H9 (cell line): Measurements from ENCODE around the gene TIAM1. TPM values are rescaled to one million over a fixed set of nuclear protein-coding genes. Genes with fewer than 3 reads are reported as not detected.

Source experiments
- DNase-seq: peaks from one replicate; pipeline ENCODE4 v3.0.0-alpha.2; 2017
- H2AFZ ChIP-seq: one replicate; pipeline ENCODE4 v1.6.1; 2013; ENCODE audit warnings: mild to moderate bottlenecking, low read length, control low read depth, moderate library complexity
- H2AK5ac ChIP-seq: 2 replicates; pipeline ENCODE4 v1.6.1; 2013; ENCODE audit warnings: low read length, control low read depth, mixed read lengths; ENCODE audit not compliant: insufficient read length
- H2BK120ac ChIP-seq: one replicate; pipeline ENCODE4 v1.6.1; 2013; ENCODE audit warnings: low read depth, mild to moderate bottlenecking, low read length, control low read depth, inconsistent platforms; ENCODE audit not compliant: poor library complexity, severe bottlenecking
- H2BK12ac ChIP-seq: 2 replicates; pipeline ENCODE4 v1.6.1; 2013; ENCODE audit warnings: low read length, control low read depth, mixed read lengths, low read depth; ENCODE audit not compliant: insufficient read length
- H2BK15ac ChIP-seq: 2 replicates; pipeline ENCODE4 v1.6.1; 2013; ENCODE audit warnings: low read depth, low read length, control low read depth
- H2BK20ac ChIP-seq: one replicate; pipeline ENCODE4 v1.6.1; 2013; ENCODE audit warnings: low read depth, mild to moderate bottlenecking, low read length, control low read depth, inconsistent platforms; ENCODE audit not compliant: poor library complexity, severe bottlenecking
- H2BK5ac ChIP-seq: 2 replicates; pipeline ENCODE4 v1.6.1; 2013; ENCODE audit warnings: low read length, control low read depth, mixed read lengths; ENCODE audit not compliant: insufficient read length
- H3K14ac ChIP-seq: 2 replicates; pipeline ENCODE4 v1.6.1; 2013; ENCODE audit warnings: low read length, control low read depth; ENCODE audit not compliant: insufficient read depth
- H3K18ac ChIP-seq: 2 replicates; pipeline ENCODE4 v1.6.1; 2013; ENCODE audit warnings: low read depth, mild to moderate bottlenecking, mixed read lengths, low read length, control low read depth; ENCODE audit not compliant: insufficient read length
- H3K23ac ChIP-seq: 2 replicates; pipeline ENCODE4 v1.6.1; 2013; ENCODE audit warnings: low read length, control low read depth, mixed read lengths, low read depth; ENCODE audit not compliant: insufficient read length
- H3K23me2 ChIP-seq: 2 replicates; pipeline ENCODE4 v1.6.1; 2013; ENCODE audit warnings: low read depth, mild to moderate bottlenecking, mixed read lengths, low read length, control low read depth; ENCODE audit not compliant: insufficient read length, poor library complexity, severe bottlenecking
- H3K27ac ChIP-seq: 2 replicates; pipeline ENCODE4 v1.5.1; 2013; ENCODE audit warnings: low read length, control low read depth, mixed read lengths, low read depth; ENCODE audit not compliant: insufficient read length
- H3K27me3 ChIP-seq: 2 replicates; pipeline ENCODE4 v1.6.1; 2013; ENCODE audit warnings: low read length, control low read depth, inconsistent platforms; ENCODE audit not compliant: insufficient read depth
- H3K4ac ChIP-seq: 2 replicates; pipeline ENCODE4 v1.6.1; 2013; ENCODE audit warnings: low read depth, mild to moderate bottlenecking, control low read depth, inconsistent platforms, low read length, moderate library complexity
- H3K4me1 ChIP-seq: 2 replicates; pipeline ENCODE4 v1.6.1; 2013; ENCODE audit warnings: low read length, control low read depth, inconsistent platforms; ENCODE audit not compliant: insufficient read depth
- H3K4me2 ChIP-seq: 2 replicates; pipeline ENCODE4 v1.6.1; 2013; ENCODE audit warnings: low read length, control low read depth, mixed read lengths; ENCODE audit not compliant: insufficient read length, insufficient read depth
- H3K56ac ChIP-seq: 2 replicates; pipeline ENCODE4 v1.6.1; 2013; ENCODE audit warnings: low read depth, mild to moderate bottlenecking, mixed read lengths, low read length, control low read depth; ENCODE audit not compliant: insufficient read length
- H3K79me1 ChIP-seq: 2 replicates; pipeline ENCODE4 v1.6.1; 2013; ENCODE audit warnings: low read depth, mild to moderate bottlenecking, moderate library complexity, low read length, control low read depth, inconsistent platforms; ENCODE audit not compliant: insufficient read depth, poor library complexity, severe bottlenecking
- H3K79me2 ChIP-seq: 2 replicates; pipeline ENCODE4 v1.6.1; 2013; ENCODE audit warnings: low read length, control low read depth, inconsistent platforms; ENCODE audit not compliant: insufficient read depth
- H3K9ac ChIP-seq: 2 replicates; pipeline ENCODE4 v1.6.1; 2013; ENCODE audit warnings: low read length, control low read depth, mixed read lengths; ENCODE audit not compliant: insufficient read length; ENCODE audit errors: extremely low read depth
- H3K9me3 ChIP-seq: one replicate; pipeline ENCODE4 v1.6.1; 2013; ENCODE audit warnings: low read depth, low read length, inconsistent platforms; ENCODE audit not compliant: control insufficient read depth
- H3T11ph ChIP-seq: one replicate; pipeline ENCODE4 v1.6.1; 2013; ENCODE audit warnings: mild to moderate bottlenecking, low read length, control low read depth, inconsistent platforms
- H4K20me1 ChIP-seq: one replicate; pipeline ENCODE4 v1.6.1; 2013; ENCODE audit not compliant: control insufficient read depth, insufficient read length, insufficient read depth
- H4K5ac ChIP-seq: 2 replicates; pipeline ENCODE4 v1.6.1; 2013; ENCODE audit warnings: low read depth, mild to moderate bottlenecking, mixed read lengths, low read length, control low read depth; ENCODE audit not compliant: insufficient read length
- H4K8ac ChIP-seq: replicated peaks from 2 replicates; pipeline ENCODE4 v1.6.1; 2013; ENCODE audit warnings: low read length, control low read depth, mixed read lengths, low read depth; ENCODE audit not compliant: insufficient read length
- H4K91ac ChIP-seq: 2 replicates; pipeline ENCODE4 v1.6.1; 2013; ENCODE audit warnings: low read depth, mild to moderate bottlenecking, moderate library complexity, mixed read lengths, low read length, control low read depth; ENCODE audit not compliant: insufficient read length
- H3K27ac Mint-ChIP-seq, 3 experiments: 2 replicates in 2 of 3; 3 replicates in 1 of 3; pipeline ENCODE4 v1.8.0; 2020 to 2021; ENCODE audit warnings: mixed read lengths in 3 of 3, mild to moderate bottlenecking in 1 of 3, moderate library complexity in 1 of 3
- H3K27me3 Mint-ChIP-seq: 2 replicates; pipeline ENCODE4 v1.8.0; 2021; ENCODE audit warnings: low read depth, mild to moderate bottlenecking, moderate library complexity, mixed read lengths
- H3K36me3 Mint-ChIP-seq, 3 experiments: 2 replicates in 2 of 3; 3 replicates in 1 of 3; pipeline ENCODE4 v1.8.0; 2020 to 2021; ENCODE audit warnings: low read depth in 3 of 3, mixed read lengths in 3 of 3; ENCODE audit not compliant: insufficient read depth in 1 of 3
- H3K4me1 Mint-ChIP-seq, 2 experiments: 2 replicates each; pipeline ENCODE4 v1.8.0; 2020; ENCODE audit warnings: mixed read lengths in 2 of 2
- H3K4me3 Mint-ChIP-seq, 2 experiments: 2 replicates in 1 of 2; 3 replicates in 1 of 2; pipeline ENCODE4 v1.8.0; 2020 to 2021; ENCODE audit warnings: mild to moderate bottlenecking in 2 of 2, mixed read lengths in 2 of 2, moderate library complexity in 1 of 2
- H3K9me3 Mint-ChIP-seq, 2 experiments: 2 replicates in 1 of 2; 3 replicates in 1 of 2; pipeline ENCODE4 v1.8.0; 2020; ENCODE audit warnings: mild to moderate bottlenecking in 2 of 2, mixed read lengths in 2 of 2, moderate library complexity in 1 of 2
- WGBS: extraction: QIAGEN DNeasy Blood & Tissue Kit; methylation state at CpG from one replicate; pipeline ENCODE4 v1.1.7; 2013; ENCODE audit warnings: missing lambda C conversion rate, low lambda C conversion rate, mixed read lengths; ENCODE audit not compliant: insufficient read length; ENCODE audit errors: extremely low coverage; 5-methylcytosine and 5-hydroxymethylcytosine counted together
- total RNA-seq: library from RNA; stranded (reverse); gene quantifications from 2 replicates; pipeline ENCODE4 v1.2.1, GENCODE V29; 2021
- TF ChIP-seq, protein P1 (sequence below): fragments of 200-600 bp; sonication (generic); conservative IDR thresholded peaks from 3 replicates; pipeline ENCODE4 v1.8.0; 2021; ENCODE audit warnings: antibody characterized with exemption, mild to moderate bottlenecking

TIAM1 gene
- total RNA-seq, 1 experiment from 2014 or later: 23.1 TPM

DNA sequence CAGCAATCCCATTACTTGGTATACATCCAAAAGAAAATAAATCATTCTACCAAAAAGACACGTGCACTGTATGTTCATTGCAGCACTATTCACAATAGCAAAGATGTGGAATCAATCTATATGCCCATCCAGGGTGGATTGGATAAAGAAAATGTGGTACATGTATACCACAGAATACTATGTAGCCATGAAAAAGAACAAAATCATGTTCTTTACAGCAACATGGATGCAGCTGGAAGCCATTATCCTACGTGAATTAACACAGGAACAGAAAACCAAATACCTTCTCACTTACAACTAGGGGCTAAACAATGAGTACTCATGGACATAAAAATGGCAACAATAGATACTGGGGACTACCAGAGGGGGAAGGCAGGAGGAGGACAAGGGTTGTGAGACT is 147.3 kb downstream of the TIAM1 start:
- Histone ChIP-seq H2BK120ac (no peak overlapping the region), H3K18ac (no peak overlapping the region), H3K14ac (no peak overlapping the region), H3K79me2 (no peaks in the 10 kb centered on the region), H3K27ac (no peak overlapping the region), H4K20me1 (no peaks in the 10 kb centered on the region), H4K5ac (no peak overlapping the region), H3T11ph (no peak overlapping the region), H2BK12ac (no peak overlapping the region), H3K9ac (no peak overlapping the region), H2BK20ac (no peak overlapping the region), H2BK5ac (no peak overlapping the region), H3K23ac (no peak overlapping the region), H3K9me3 (no peaks in the 10 kb centered on the region), H2AK5ac (no peak overlapping the region), H2AFZ (no peak overlapping the region), H3K56ac (no peak overlapping the region), H3K4me2 (no peak overlapping the region), H3K79me1 (no peaks in the 10 kb centered on the region), H3K4ac (no peak overlapping the region), H4K91ac (no peak overlapping the region), H4K8ac (no peak overlapping the region), H3K27me3 (no peaks in the 10 kb centered on the region; the same call in 1 of the 2 replicates), H3K4me1 (peaks cover 3% of the 10 kb centered on the region; the same call in 1 of the 2 replicates), H3K23me2 (no peaks in the 10 kb centered on the region), H2BK15ac (no peak overlapping the region)
- Mint-ChIP-seq H3K36me3 (peaks cover 2 to 11% (median 2%) of the 10 kb centered on the region in 3 experiments; a peak in 4 of 7 replicates), H3K9me3 (peaks cover 0 to 2% of the 10 kb centered on the region in 2 experiments; a peak in 1 of 5 replicates), H3K4me1 (peaks cover 20 to 25% of the 10 kb centered on the region in 2 experiments), H3K4me3 (no peak overlapping the region), H3K27me3 (no peaks in the 10 kb centered on the region), H3K27ac (no peak overlapping the region)
- WGBS: no CpG with 5 or more reads among the region's 2 CpGs
- TF ChIP-seq, protein P1, sequence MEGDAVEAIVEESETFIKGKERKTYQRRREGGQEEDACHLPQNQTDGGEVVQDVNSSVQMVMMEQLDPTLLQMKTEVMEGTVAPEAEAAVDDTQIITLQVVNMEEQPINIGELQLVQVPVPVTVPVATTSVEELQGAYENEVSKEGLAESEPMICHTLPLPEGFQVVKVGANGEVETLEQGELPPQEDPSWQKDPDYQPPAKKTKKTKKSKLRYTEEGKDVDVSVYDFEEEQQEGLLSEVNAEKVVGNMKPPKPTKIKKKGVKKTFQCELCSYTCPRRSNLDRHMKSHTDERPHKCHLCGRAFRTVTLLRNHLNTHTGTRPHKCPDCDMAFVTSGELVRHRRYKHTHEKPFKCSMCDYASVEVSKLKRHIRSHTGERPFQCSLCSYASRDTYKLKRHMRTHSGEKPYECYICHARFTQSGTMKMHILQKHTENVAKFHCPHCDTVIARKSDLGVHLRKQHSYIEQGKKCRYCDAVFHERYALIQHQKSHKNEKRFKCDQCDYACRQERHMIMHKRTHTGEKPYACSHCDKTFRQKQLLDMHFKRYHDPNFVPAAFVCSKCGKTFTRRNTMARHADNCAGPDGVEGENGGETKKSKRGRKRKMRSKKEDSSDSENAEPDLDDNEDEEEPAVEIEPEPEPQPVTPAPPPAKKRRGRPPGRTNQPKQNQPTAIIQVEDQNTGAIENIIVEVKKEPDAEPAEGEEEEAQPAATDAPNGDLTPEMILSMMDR: no peak
- DNase-seq: no peak
